ENCODE results near the gene SENP2. TPM values are rescaled to one million over a fixed set of nuclear protein-coding genes. Genes with fewer than 3 reads are reported as not detected.
A peak's percentile ranks its signal among the peaks of the same experiment; 100 is the strongest.

Gene SENP2
- total and polyA plus RNA-seq, 9 of the 15 experiments (the other 6 are each of a cell fraction or from before 2014, with no cell fraction given) = 11.8 to 67.1 (median 41.1) TPM

- TF ChIP-seq, protein P1, sequence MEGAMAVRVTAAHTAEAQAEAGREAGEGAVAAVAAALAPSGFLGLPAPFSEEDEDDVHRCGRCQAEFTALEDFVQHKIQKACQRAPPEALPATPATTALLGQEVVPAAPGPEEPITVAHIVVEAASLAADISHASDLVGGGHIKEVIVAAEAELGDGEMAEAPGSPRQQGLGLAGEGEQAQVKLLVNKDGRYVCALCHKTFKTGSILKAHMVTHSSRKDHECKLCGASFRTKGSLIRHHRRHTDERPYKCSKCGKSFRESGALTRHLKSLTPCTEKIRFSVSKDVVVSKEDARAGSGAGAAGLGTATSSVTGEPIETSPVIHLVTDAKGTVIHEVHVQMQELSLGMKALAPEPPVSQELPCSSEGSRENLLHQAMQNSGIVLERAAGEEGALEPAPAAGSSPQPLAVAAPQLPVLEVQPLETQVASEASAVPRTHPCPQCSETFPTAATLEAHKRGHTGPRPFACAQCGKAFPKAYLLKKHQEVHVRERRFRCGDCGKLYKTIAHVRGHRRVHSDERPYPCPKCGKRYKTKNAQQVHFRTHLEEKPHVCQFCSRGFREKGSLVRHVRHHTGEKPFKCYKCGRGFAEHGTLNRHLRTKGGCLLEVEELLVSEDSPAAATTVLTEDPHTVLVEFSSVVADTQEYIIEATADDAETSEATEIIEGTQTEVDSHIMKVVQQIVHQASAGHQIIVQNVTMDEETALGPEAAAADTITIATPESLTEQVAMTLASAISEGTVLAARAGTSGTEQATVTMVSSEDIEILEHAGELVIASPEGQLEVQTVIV (CRISPR knock-in tag; IDR thresholded peaks at IDR 0.05; ENCODE audit: borderline replicate concordance) = no peak
- TF ChIP-seq ZBTB17 (CRISPR knock-in tag; IDR thresholded peaks at IDR 0.05) (0 out of 2 replicates have a peak, but pooled peaks have one; percentile 39), NCOA1 (IDR thresholded peaks at IDR 0.05; ENCODE audit: low read depth) (peak; percentile 33; the same call in 1 of the 2 replicates), PHF20 (IDR thresholded peaks at IDR 0.05; ENCODE audit: partially characterized antibody) (peak; percentile 90), NFYB (IDR thresholded peaks at IDR 0.05; ENCODE audit: extremely low read depth, insufficient read length) (peak; percentile 67), ZNF12 (CRISPR knock-in tag; IDR thresholded peaks at IDR 0.05) (no peak), NR2F6 (CRISPR knock-in tag; IDR thresholded peaks at IDR 0.05) (no peak), MTA3 (IDR thresholded peaks at IDR 0.05; ENCODE audit: borderline replicate concordance) (peak; percentile 37; the same call in 1 of the 2 replicates), U2AF2 (optimal IDR thresholded peaks at IDR 0.05; ENCODE audit: low read depth, low read length) (no peak), PHF21A (IDR thresholded peaks at IDR 0.05; ENCODE audit: borderline replicate concordance, low read depth) (peak; percentile 90), CC2D1A (IDR thresholded peaks at IDR 0.05) (peak; percentile 25; the same call in 1 of the 2 replicates), SMAD1 (IDR thresholded peaks at IDR 0.05; ENCODE audit: low read depth, low read length, partially characterized antibody) (peak; percentile 9), MYNN (IDR thresholded peaks at IDR 0.05) (peak; percentile 16; the same call in 1 of the 2 replicates), MYNN (CRISPR knock-in tag; IDR thresholded peaks at IDR 0.05) (no peak), NR2C2 (CRISPR knock-in tag; IDR thresholded peaks at IDR 0.05) (0 out of 2 replicates have a peak, but pooled peaks have one; percentile 28), NR2C2 (tag; IDR thresholded peaks at IDR 0.05) (no peak), GABPA (tag; conservative IDR thresholded peaks at IDR 0.05; ENCODE audit: low read depth) (peak; percentile 85), GABPB1 (CRISPR knock-in tag; IDR thresholded peaks at IDR 0.05) (peak; percentile 69; the same call in 1 of the 2 replicates)
- TF ChIP-seq, protein P2, sequence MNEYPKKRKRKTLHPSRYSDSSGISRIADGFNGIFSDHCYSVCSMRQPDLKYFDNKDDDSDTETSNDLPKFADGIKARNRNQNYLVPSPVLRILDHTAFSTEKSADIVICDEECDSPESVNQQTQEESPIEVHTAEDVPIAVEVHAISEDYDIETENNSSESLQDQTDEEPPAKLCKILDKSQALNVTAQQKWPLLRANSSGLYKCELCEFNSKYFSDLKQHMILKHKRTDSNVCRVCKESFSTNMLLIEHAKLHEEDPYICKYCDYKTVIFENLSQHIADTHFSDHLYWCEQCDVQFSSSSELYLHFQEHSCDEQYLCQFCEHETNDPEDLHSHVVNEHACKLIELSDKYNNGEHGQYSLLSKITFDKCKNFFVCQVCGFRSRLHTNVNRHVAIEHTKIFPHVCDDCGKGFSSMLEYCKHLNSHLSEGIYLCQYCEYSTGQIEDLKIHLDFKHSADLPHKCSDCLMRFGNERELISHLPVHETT (CRISPR knock-in tag; conservative IDR thresholded peaks at IDR 0.05 in 1 of 2, IDR thresholded peaks at IDR 0.05 in 1 of 2) = peak in 1 of 2 experiments; percentile 63; a peak in 1 of 4 replicates
- TF ChIP-seq, protein P3, sequence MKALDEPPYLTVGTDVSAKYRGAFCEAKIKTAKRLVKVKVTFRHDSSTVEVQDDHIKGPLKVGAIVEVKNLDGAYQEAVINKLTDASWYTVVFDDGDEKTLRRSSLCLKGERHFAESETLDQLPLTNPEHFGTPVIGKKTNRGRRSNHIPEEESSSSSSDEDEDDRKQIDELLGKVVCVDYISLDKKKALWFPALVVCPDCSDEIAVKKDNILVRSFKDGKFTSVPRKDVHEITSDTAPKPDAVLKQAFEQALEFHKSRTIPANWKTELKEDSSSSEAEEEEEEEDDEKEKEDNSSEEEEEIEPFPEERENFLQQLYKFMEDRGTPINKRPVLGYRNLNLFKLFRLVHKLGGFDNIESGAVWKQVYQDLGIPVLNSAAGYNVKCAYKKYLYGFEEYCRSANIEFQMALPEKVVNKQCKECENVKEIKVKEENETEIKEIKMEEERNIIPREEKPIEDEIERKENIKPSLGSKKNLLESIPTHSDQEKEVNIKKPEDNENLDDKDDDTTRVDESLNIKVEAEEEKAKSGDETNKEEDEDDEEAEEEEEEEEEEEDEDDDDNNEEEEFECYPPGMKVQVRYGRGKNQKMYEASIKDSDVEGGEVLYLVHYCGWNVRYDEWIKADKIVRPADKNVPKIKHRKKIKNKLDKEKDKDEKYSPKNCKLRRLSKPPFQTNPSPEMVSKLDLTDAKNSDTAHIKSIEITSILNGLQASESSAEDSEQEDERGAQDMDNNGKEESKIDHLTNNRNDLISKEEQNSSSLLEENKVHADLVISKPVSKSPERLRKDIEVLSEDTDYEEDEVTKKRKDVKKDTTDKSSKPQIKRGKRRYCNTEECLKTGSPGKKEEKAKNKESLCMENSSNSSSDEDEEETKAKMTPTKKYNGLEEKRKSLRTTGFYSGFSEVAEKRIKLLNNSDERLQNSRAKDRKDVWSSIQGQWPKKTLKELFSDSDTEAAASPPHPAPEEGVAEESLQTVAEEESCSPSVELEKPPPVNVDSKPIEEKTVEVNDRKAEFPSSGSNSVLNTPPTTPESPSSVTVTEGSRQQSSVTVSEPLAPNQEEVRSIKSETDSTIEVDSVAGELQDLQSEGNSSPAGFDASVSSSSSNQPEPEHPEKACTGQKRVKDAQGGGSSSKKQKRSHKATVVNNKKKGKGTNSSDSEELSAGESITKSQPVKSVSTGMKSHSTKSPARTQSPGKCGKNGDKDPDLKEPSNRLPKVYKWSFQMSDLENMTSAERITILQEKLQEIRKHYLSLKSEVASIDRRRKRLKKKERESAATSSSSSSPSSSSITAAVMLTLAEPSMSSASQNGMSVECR (CRISPR knock-in tag; IDR thresholded peaks at IDR 0.05) = peak; percentile 33; the same call in 1 of the 2 replicates
These were observed at the start of gene SENP2 (continued) for GRCh38 chr3:185585859-185586685.
